BJ (cell line): ENCODE data around the gene CAMSAP2. TPM values are rescaled to one million over a fixed set of nuclear protein-coding genes. Genes with fewer than 3 reads are reported as not detected.

ENCODE experiments used
- CTCF ChIA-PET: fragments of 350-600 bp; formaldehyde crosslinking; extraction: SDS; loops from one replicate; lab custom pipeline; 2021; ENCODE audit warnings: antibody characterized with exemption, inconsistent platforms; lab: Yijun Ruan, JAX
- POLR2A ChIA-PET: fragments of 300-600 bp; sonication (Branson Sonifier 250); formaldehyde crosslinking; extraction: SDS; loops from one replicate; lab custom pipeline; 2021; ENCODE audit warnings: antibody characterized with exemption; lab: Charles Lee
- DNase-seq: peaks from one replicate; pipeline ENCODE4 v3.0.0-alpha.2; 2011; ENCODE audit warnings: low read depth
- H3K27me3 ChIP-seq: 2 replicates; pipeline ENCODE4 v1.6.0; 2011; ENCODE audit warnings: low read length; ENCODE audit not compliant: control insufficient read depth, insufficient read depth
- H3K36me3 ChIP-seq: 2 replicates; pipeline ENCODE4 v1.5.1; 2011; ENCODE audit warnings: low read length; ENCODE audit not compliant: control insufficient read depth, insufficient read depth
- H3K4me3 ChIP-seq: 2 replicates; pipeline ENCODE4 v1.5.1; 2011; ENCODE audit warnings: low read depth, mild to moderate bottlenecking, control low read depth, low read length
- polyA plus RNA-seq: library from polyadenylated mRNA; depleted of rRNA; stranded (reverse); fragments of >200 nt; gene quantifications from 2 replicates; pipeline ENCODE4 v1.2.3, GENCODE V29; 2011
- TF ChIP-seq, protein P1 (sequence below): IDR thresholded peaks from 2 replicates; pipeline ENCODE4 v1.5.1; 2011; ENCODE audit warnings: low read depth, mild to moderate bottlenecking, control low read depth, inconsistent platforms, low read length, moderate library complexity; ENCODE audit not compliant: insufficient read depth

The CAMSAP2 gene
- polyA plus RNA-seq, 1 experiment = 7.5 TPM

GRCh38 chr1:200738949-200739651 is 407 bp downstream of the CAMSAP2 start:
- TF ChIP-seq, protein P1, sequence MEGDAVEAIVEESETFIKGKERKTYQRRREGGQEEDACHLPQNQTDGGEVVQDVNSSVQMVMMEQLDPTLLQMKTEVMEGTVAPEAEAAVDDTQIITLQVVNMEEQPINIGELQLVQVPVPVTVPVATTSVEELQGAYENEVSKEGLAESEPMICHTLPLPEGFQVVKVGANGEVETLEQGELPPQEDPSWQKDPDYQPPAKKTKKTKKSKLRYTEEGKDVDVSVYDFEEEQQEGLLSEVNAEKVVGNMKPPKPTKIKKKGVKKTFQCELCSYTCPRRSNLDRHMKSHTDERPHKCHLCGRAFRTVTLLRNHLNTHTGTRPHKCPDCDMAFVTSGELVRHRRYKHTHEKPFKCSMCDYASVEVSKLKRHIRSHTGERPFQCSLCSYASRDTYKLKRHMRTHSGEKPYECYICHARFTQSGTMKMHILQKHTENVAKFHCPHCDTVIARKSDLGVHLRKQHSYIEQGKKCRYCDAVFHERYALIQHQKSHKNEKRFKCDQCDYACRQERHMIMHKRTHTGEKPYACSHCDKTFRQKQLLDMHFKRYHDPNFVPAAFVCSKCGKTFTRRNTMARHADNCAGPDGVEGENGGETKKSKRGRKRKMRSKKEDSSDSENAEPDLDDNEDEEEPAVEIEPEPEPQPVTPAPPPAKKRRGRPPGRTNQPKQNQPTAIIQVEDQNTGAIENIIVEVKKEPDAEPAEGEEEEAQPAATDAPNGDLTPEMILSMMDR = no peak

GRCh38 chr1:200739702-200740570 is 1.2 kb downstream of the CAMSAP2 start:
- CTCF ChIA-PET = no interaction called here
- POLR2A ChIA-PET = interaction anchor here (0.9 kb wide), 1 partner anchor 70 kb away, joined by 3 read pairs; no protein-coding TSS in a partner anchor
- no peaks in the 10 kb centered on the region for H3K27me3 ChIP-seq
- no peaks in the 10 kb centered on the region for H3K36me3 ChIP-seq
- no peak for DNase-seq
- H3K4me3 ChIP-seq = peak overlapping the region; percentile 84
- TF ChIP-seq, protein P1 = no peak

More at GRCh38 chr1:200738949-200739651, 407 bp downstream of the CAMSAP2 start:
- H3K27me3 ChIP-seq = no peaks in the 10 kb centered on the region
- CTCF ChIA-PET = interaction anchor here (1.1 to 1.6 kb wide), 2 partner anchors 10 to 117 kb away, joined by 4 to 6 read pairs; no protein-coding TSS in a partner anchor
- H3K36me3 ChIP-seq = no peaks in the 10 kb centered on the region
- peak overlapping the region; percentile 84 for H3K4me3 ChIP-seq
- POLR2A ChIA-PET = interaction anchor here (0.9 kb wide), 1 partner anchor 69 kb away, joined by 3 read pairs; no protein-coding TSS in a partner anchor
- DNase-seq = peak; percentile 25

DNA sequence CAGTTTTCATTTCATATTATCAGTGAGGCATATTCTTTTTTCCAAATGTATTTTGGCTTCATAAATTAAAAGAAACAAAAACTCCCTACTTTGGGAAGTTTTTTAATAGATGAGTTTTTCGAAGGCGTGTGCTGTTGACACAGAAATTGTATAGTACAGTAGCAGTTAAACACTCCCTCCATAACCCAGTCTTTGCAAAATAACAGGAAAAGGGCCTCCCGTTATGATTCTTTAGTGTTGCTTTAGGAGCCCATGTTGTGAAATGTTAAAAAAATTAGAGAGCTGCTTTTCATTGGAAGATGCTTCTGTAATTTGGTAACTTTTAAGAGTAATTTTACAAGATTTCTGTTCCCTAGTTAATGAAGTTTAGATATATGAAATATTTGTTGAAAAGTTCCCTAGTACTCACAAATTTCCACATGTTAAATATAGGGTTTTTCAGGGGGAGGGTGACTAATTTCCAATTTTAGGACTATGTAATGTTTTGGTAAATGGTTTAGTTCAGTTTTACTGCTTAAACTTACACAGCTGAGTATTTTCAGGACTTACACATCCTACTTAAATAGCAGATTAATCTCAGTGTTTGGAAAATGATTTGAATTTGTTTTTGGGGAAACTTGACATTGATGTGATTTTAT is 2.0 kb downstream of the CAMSAP2 start:
- CTCF ChIA-PET = no interaction called here
- no peak for DNase-seq
- POLR2A ChIA-PET = no interaction called here
- TF ChIP-seq, protein P1 = no peak
- H3K27me3 ChIP-seq = no peaks in the 10 kb centered on the region
- H3K36me3 ChIP-seq = no peaks in the 10 kb centered on the region
- peak overlapping the region; percentile 84 for H3K4me3 ChIP-seq

DNA sequence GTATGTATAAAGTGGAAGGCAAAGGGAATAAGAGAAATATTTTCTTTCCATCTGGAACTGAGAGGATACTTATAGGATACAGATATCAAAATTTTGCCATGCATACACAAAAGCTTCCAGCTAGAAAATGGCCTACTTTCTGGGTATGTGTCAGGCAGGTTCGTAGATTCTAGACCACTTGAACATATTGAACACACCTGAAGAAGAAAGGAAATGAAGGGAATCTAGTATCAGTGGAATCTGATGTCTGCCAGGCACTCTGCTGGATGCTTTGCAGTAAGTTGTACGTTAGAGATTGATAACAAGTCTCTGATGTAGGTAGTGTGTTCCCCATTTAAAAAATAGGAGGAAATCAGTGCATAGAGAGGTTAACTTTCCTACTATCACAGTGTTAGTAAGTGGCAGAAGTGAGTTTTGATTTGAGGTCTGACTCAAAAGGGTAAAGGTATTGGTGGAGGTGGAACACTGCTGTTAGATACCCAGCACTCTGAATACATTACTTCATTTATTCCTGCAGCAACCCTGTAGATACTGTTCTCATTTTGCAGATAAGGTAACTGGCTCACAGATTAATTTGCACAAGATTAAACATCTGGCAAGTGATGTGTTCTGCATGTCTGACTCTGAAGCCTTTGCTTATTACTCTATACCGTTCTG is 3.0 kb downstream of the CAMSAP2 start:
- CTCF ChIA-PET = no interaction called here
- DNase-seq = no peak
- Histone ChIP-seq H3K27me3 (no peaks in the 10 kb centered on the region), H3K4me3 (peak overlapping the region; percentile 84), H3K36me3 (no peaks in the 10 kb centered on the region)
- POLR2A ChIA-PET = no interaction called here
- TF ChIP-seq, protein P1 = no peak
